HEK293 (cell line): ENCODE data around the gene BCCIP.
A peak's percentile ranks its signal among the peaks of the same experiment; 100 is the strongest.

ENCODE experiments used
- CTCF ChIA-PET: fragments of 350-600 bp; formaldehyde crosslinking; extraction: SDS; loops from one replicate; lab custom pipeline; 2021; ENCODE audit warnings: antibody characterized with exemption; lab: Yijun Ruan, JAX
- POLR2A ChIA-PET: fragments of 300-600 bp; formaldehyde crosslinking; extraction: SDS; loops from one replicate; lab custom pipeline; 2020; ENCODE audit warnings: antibody characterized with exemption, inconsistent platforms; lab: Yijun Ruan, JAX
- H3K27ac ChIP-seq: fragments of 200-500 bp; sonication (Bioruptor generic); 2 replicates; pipeline ENCODE4 v1.5.1; 2014; ENCODE audit warnings: low read depth, low read length, control low read depth, inconsistent platforms; ENCODE audit errors: extremely low read depth
- H3K36me3 ChIP-seq, 2 experiments: fragments of 200-500 bp in 1 of 2; sonication (Bioruptor generic) in 1 of 2; 1 replicate in 1 of 2; 2 replicates in 1 of 2; pipeline ENCODE4 v1.5.1; 2014 to 2017; ENCODE audit warnings: inconsistent platforms in 2 of 2, low read length in 2 of 2; ENCODE audit not compliant: control insufficient read depth in 2 of 2, insufficient read depth in 1 of 2
- H3K4me1 ChIP-seq: fragments of 200-500 bp; sonication (Bioruptor generic); 2 replicates; pipeline ENCODE4 v1.5.1; 2014; ENCODE audit warnings: mild to moderate bottlenecking, low read length, inconsistent platforms; ENCODE audit not compliant: control insufficient read depth, insufficient read depth
- H3K4me3 ChIP-seq: 2 replicates; pipeline ENCODE4 v1.5.1; 2011; ENCODE audit warnings: low read depth, mild to moderate bottlenecking, control low read depth, low read length, moderate library complexity
- H3K9me3 ChIP-seq: fragments of 200-500 bp; sonication (Bioruptor generic); 2 replicates; pipeline ENCODE4 v1.5.1; 2014; ENCODE audit warnings: low read depth, low read length, inconsistent platforms; ENCODE audit not compliant: control insufficient read depth, insufficient read depth
- GFI1B ChIP-seq: fragments of 450-650 bp; formaldehyde crosslinking; IDR thresholded peaks from 2 replicates; pipeline ENCODE4 v1.5.1; 2016; ENCODE audit warnings: missing biosample characterization, missing genetic modification characterization
- GLIS2 ChIP-seq: fragments of 450-650 bp; formaldehyde crosslinking; IDR thresholded peaks from 2 replicates; pipeline ENCODE4 v1.5.1; 2016; ENCODE audit warnings: missing biosample characterization, missing genetic modification characterization
- PRDM1 ChIP-seq: fragments of 450-650 bp; formaldehyde crosslinking; IDR thresholded peaks from 2 replicates; pipeline ENCODE4; 2016; ENCODE audit warnings: missing biosample characterization, missing genetic modification characterization
- SCRT2 ChIP-seq: fragments of 450-650 bp; formaldehyde crosslinking; IDR thresholded peaks from 2 replicates; pipeline ENCODE4 v1.5.1; 2016; ENCODE audit warnings: missing biosample characterization, missing genetic modification characterization
- WT1 ChIP-seq: fragments of 450-650 bp; formaldehyde crosslinking; IDR thresholded peaks from 2 replicates; pipeline ENCODE4 v1.5.1; 2016; ENCODE audit warnings: missing biosample characterization, missing genetic modification characterization
- ZBTB17 ChIP-seq: fragments of 450-650 bp; formaldehyde crosslinking; IDR thresholded peaks from 2 replicates; pipeline ENCODE4 v1.5.1; 2016; ENCODE audit warnings: missing biosample characterization, missing genetic modification characterization
- ZNF18 ChIP-seq: fragments of 450-650 bp; formaldehyde crosslinking; IDR thresholded peaks from 2 replicates; pipeline ENCODE4 v1.5.1; 2016; ENCODE audit warnings: missing biosample characterization, missing genetic modification characterization
- ZNF335 ChIP-seq: fragments of 450-650 bp; formaldehyde crosslinking; conservative IDR thresholded peaks from 2 replicates; pipeline ENCODE4 v1.5.1; 2016; ENCODE audit warnings: missing biosample characterization, missing genetic modification characterization
- ZNF354C ChIP-seq: fragments of 450-650 bp; formaldehyde crosslinking; IDR thresholded peaks from 2 replicates; pipeline ENCODE4 v1.5.1; 2016; ENCODE audit warnings: missing biosample characterization, missing genetic modification characterization, low read depth, borderline replicate concordance
- ZNF366 ChIP-seq: fragments of 450-650 bp; formaldehyde crosslinking; conservative IDR thresholded peaks from 2 replicates; pipeline ENCODE4 v1.5.1; 2016; ENCODE audit warnings: missing biosample characterization, missing genetic modification characterization
- ZNF394 ChIP-seq: fragments of 450-650 bp; formaldehyde crosslinking; IDR thresholded peaks from 2 replicates; pipeline ENCODE4 v1.5.1; 2016; ENCODE audit warnings: missing biosample characterization, missing genetic modification characterization, mild to moderate bottlenecking, moderate library complexity, borderline replicate concordance
- ZNF48 ChIP-seq: fragments of 450-650 bp; formaldehyde crosslinking; IDR thresholded peaks from 2 replicates; pipeline ENCODE4 v1.5.1; 2016; ENCODE audit warnings: missing biosample characterization, missing genetic modification characterization
- ZNF488 ChIP-seq: fragments of 450-650 bp; formaldehyde crosslinking; IDR thresholded peaks from 2 replicates; pipeline ENCODE4 v1.5.1; 2016; ENCODE audit warnings: missing biosample characterization, missing genetic modification characterization
- ZNF501 ChIP-seq: fragments of 450-650 bp; formaldehyde crosslinking; IDR thresholded peaks from 2 replicates; pipeline ENCODE4 v1.5.1; 2016; ENCODE audit warnings: missing biosample characterization, missing genetic modification characterization
- ZNF510 ChIP-seq: fragments of 450-650 bp; formaldehyde crosslinking; IDR thresholded peaks from 2 replicates; pipeline ENCODE4 v1.5.1; 2018; ENCODE audit warnings: mild to moderate bottlenecking, missing genetic modification characterization, missing biosample characterization; ENCODE audit not compliant: insufficient replicate concordance
- TF ChIP-seq, protein P1 (sequence below): fragments of 450-650 bp; formaldehyde crosslinking; IDR thresholded peaks from 2 replicates; pipeline ENCODE4 v1.5.1; 2016; ENCODE audit warnings: missing biosample characterization, missing genetic modification characterization
- TF ChIP-seq, protein P2 (sequence below): fragments of 450-650 bp; formaldehyde crosslinking; conservative IDR thresholded peaks from 2 replicates; pipeline ENCODE4 v1.5.1; 2016; ENCODE audit warnings: low read depth, missing biosample characterization, missing genetic modification characterization
- TF ChIP-seq, protein P3 (sequence below): fragments of 450-650 bp; formaldehyde crosslinking; IDR thresholded peaks from 2 replicates; pipeline ENCODE4 v1.5.1; 2016; ENCODE audit warnings: missing biosample characterization, missing genetic modification characterization

Gene BCCIP

DNA sequence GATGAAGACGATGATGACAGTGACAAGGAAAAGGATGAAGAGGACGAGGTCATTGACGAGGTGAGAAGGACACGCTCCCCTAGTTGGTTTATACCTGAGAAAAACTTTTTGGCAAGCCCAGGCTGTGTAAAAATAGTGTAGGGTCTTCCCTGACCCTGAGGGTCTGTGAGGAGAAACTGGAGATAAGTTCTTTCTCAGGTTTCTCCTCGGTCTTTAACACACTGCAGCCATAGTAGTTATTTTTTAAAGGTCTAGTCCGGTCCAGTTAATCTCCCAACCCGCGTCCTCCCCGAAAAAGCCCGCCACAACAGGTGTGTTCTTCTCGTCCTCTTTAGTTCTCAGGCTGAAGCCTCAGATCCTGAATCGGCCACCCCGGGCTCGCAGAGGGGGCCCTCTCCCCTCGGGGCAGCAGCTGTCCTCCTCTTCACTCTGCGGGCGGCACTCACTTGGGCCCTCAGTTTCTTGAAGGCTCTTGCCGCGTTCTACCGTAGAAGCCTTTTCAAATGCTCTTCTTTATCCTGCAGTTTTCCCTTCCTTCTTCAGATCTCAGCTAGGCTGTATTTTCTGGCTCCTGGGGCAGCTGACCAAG, 411 bp downstream of the BCCIP start (continued):
- TF ChIP-seq GLIS2 (tag by site-specific recombination) (peak; percentile 33; the same call in 1 of the 2 replicates), ZNF488 (tag by site-specific recombination) (no peak), WT1 (tag by site-specific recombination) (peak; percentile 25; the same call in 1 of the 2 replicates), ZNF335 (tag by site-specific recombination) (peak; percentile 89), ZNF48 (no peak), SCRT2 (0 out of 2 replicates have a peak, but pooled peaks have one; percentile 29)
- TF ChIP-seq, protein P1, sequence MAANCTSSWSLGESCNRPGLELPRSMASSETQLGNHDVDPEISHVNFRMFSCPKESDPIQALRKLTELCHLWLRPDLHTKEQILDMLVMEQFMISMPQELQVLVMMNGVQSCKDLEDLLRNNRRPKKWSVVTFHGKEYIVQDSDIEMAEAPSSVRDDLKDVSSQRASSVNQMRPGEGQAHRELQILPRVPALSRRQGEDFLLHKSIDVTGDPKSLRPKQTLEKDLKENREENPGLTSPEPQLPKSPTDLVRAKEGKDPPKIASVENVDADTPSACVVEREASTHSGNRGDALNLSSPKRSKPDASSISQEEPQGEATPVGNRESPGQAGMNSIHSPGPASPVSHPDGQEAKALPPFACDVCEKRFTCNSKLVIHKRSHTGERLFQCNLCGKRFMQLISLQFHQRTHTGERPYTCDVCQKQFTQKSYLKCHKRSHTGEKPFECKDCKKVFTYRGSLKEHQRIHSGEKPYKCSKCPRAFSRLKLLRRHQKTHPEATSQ, result no peak
- TF ChIP-seq, protein P2, sequence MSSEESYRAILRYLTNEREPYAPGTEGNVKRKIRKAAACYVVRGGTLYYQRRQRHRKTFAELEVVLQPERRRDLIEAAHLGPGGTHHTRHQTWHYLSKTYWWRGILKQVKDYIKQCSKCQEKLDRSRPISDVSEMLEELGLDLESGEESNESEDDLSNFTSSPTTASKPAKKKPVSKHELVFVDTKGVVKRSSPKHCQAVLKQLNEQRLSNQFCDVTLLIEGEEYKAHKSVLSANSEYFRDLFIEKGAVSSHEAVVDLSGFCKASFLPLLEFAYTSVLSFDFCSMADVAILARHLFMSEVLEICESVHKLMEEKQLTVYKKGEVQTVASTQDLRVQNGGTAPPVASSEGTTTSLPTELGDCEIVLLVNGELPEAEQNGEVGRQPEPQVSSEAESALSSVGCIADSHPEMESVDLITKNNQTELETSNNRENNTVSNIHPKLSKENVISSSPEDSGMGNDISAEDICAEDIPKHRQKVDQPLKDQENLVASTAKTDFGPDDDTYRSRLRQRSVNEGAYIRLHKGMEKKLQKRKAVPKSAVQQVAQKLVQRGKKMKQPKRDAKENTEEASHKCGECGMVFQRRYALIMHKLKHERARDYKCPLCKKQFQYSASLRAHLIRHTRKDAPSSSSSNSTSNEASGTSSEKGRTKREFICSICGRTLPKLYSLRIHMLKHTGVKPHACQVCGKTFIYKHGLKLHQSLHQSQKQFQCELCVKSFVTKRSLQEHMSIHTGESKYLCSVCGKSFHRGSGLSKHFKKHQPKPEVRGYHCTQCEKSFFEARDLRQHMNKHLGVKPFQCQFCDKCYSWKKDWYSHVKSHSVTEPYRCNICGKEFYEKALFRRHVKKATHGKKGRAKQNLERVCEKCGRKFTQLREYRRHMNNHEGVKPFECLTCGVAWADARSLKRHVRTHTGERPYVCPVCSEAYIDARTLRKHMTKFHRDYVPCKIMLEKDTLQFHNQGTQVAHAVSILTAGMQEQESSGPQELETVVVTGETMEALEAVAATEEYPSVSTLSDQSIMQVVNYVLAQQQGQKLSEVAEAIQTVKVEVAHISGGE, result 0 out of 2 replicates have a peak, but pooled peaks have one; percentile 15

DNA sequence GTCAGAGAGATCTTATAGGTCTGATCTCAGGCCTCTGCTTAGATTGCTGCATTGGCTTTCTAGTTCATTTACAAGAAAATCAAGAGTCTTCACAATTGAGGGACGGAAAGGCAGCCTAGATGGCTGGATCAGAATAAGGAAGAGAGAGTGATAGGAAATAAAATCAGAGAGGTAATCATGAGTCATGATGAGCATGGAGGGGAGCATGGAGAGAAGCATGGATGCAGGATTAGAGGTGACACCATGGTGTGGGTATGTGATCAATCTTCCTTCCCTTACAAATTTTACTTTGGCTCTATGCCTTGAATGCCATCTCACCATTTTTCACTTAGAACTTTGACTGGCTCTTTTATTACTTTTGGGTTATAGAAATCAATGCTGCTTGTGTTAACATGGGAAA, 1.4 kb downstream of the BCCIP start:
- POLR2A ChIA-PET, result no interaction called here
- no peak overlapping the region for H3K27ac ChIP-seq
- peaks cover 10% of the 10 kb centered on the region; the same call in 1 of the 2 replicates for H3K4me1 ChIP-seq
- H3K36me3 ChIP-seq, result peaks cover 23 to 52% of the 10 kb centered on the region in 2 experiments
- CTCF ChIA-PET, result no interaction called here
- no peaks in the 10 kb centered on the region for H3K9me3 ChIP-seq
- no peak for TF ChIP-seq ZNF18 (tag by site-specific recombination)
- TF ChIP-seq ZNF366 (tag by site-specific recombination), result 0 out of 2 replicates have a peak, but pooled peaks have one; percentile 33
- peak; percentile 23; the same call in 1 of the 2 replicates for TF ChIP-seq ZNF394
- 0 out of 2 replicates have a peak, but pooled peaks have one; percentile 11 for TF ChIP-seq GFI1B (tag by site-specific recombination)
- TF ChIP-seq ZNF335 (tag by site-specific recombination), result no peak
- TF ChIP-seq, protein P3, sequence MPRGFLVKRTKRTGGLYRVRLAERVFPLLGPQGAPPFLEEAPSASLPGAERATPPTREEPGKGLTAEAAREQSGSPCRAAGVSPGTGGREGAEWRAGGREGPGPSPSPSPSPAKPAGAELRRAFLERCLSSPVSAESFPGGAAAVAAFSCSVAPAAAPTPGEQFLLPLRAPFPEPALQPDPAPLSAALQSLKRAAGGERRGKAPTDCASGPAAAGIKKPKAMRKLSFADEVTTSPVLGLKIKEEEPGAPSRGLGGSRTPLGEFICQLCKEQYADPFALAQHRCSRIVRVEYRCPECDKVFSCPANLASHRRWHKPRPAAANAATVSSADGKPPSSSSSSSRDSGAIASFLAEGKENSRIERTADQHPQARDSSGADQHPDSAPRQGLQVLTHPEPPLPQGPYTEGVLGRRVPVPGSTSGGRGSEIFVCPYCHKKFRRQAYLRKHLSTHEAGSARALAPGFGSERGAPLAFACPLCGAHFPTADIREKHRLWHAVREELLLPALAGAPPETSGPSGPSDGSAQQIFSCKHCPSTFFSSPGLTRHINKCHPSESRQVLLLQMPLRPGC (tag by site-specific recombination), result 0 out of 2 replicates have a peak, but pooled peaks have one; percentile 12
- TF ChIP-seq ZNF354C (tag by site-specific recombination), result no peak
- TF ChIP-seq, protein P2, result 0 out of 2 replicates have a peak, but pooled peaks have one; percentile 23
- peak; percentile 58 for TF ChIP-seq ZBTB17
- TF ChIP-seq ZNF501, result no peak
- TF ChIP-seq ZNF510 (tag by site-specific recombination), result no peak
- peak; percentile 16; the same call in 1 of the 2 replicates for TF ChIP-seq PRDM1 (tag by site-specific recombination)
- peak overlapping the region; percentile 89 for H3K4me3 ChIP-seq
